NCI-H1048 (cell line): Measurements from ENCODE around the gene CORO7.
"Not testable (repeated sequence)": the region's sequence is repeated elsewhere in the genome, so short reads cannot be mapped to it uniquely, and the experiment has no call there.

ENCODE experiments used
- DNase-seq: peaks from one replicate; lab custom pipeline; 2025; lab: John Stamatoyannopoulos, UW

Gene CORO7

GRCh38 chr16:4352843-4353242 is 63.6 kb downstream of the CORO7 start:
- no peak for DNase-seq

- DNase-seq, result no peak
Measured at GRCh38 chr16:4351880-4352279, 64.5 kb downstream of the CORO7 start.

GRCh38 chr16:4350787-4351659 is 65.4 kb downstream of the CORO7 start, which contains the start of gene PAM16:
TSS of gene PAM16 (minus strand) at chr16:4351321. CDS start at chr16:4351234, 87 bp downstream.
- peak; percentile 21 for DNase-seq

- no peak for DNase-seq
Measured at GRCh38 chr16:4350365-4350786, 66.0 kb downstream of the CORO7 start.

- no peak for DNase-seq
Measured at GRCh38 chr16:4349332-4349731, 67.1 kb downstream of the CORO7 start.

GRCh38 chr16:4347765-4348509 is 68.5 kb downstream of the CORO7 start:
- no peak for DNase-seq

GRCh38 chr16:4347010-4347409 is 69.4 kb downstream of the CORO7 start:
- no peak for DNase-seq

GRCh38 chr16:4345836-4346781 is 70.3 kb downstream of the CORO7 start:
- no peak for DNase-seq

GRCh38 chr16:4344983-4345835 is 71.2 kb downstream of the CORO7 start:
- no peak for DNase-seq

- not testable (repeated sequence) for DNase-seq
Measured at GRCh38 chr16:4344300-4344982, 72.0 kb downstream of the CORO7 start.

GRCh38 chr16:4342866-4343744 is 73.3 kb downstream of the CORO7 start:
- no peak for DNase-seq

GRCh38 chr16:4341250-4341649 is 75.1 kb downstream of the CORO7 start:
- DNase-seq, result no peak

GRCh38 chr16:4340443-4340842 is 76.0 kb downstream of the CORO7 start:
- DNase-seq, result no peak

GRCh38 chr16:4339909-4340308 is 76.5 kb downstream of the CORO7 start:
- DNase-seq, result no peak

GRCh38 chr16:4339455-4339854 is 76.9 kb downstream of the CORO7 start:
- DNase-seq, result no peak

GRCh38 chr16:4338712-4339299 is 77.6 kb downstream of the CORO7 start:
- DNase-seq, result no peak

GRCh38 chr16:4338125-4338582 is 78.2 kb downstream of the CORO7 start:
- DNase-seq, result no peak

GRCh38 chr16:4337540-4338088 is 78.8 kb downstream of the CORO7 start:
- DNase-seq, result no peak
